H1 (cell line): Measurements from ENCODE around the gene CPED1. TPM values are rescaled to one million over a fixed set of nuclear protein-coding genes. Genes with fewer than 3 reads are reported as not detected.

Experiments used
- CTCF ChIA-PET: fragments of 300-600 bp; sonication (Branson Sonifier 250); formaldehyde crosslinking; loops from one replicate; lab custom pipeline; 2021; ENCODE audit not compliant: partially characterized antibody; lab: Charles Lee
- POLR2A ChIA-PET: fragments of 300-600 bp; sonication (Branson Sonifier 250); formaldehyde crosslinking; loops from one replicate; lab custom pipeline; 2021; ENCODE audit warnings: inconsistent platforms; ENCODE audit not compliant: partially characterized antibody; lab: Charles Lee
- DNase-seq, 2 experiments: peaks; one replicate each; pipeline versions ENCODE4 v3.0.0 to v3.0.0-alpha.2; 2010 to 2022; ENCODE audit warnings: low spot score in 2 of 2, low read depth in 1 of 2, mixed read lengths in 1 of 2
- FAIRE-seq: peaks from 2 replicates; lab custom pipeline; 2011; peaks lifted over from hg19 to GRCh38; lab: Jason Lieb, UNC
- H2AFZ ChIP-seq: 2 replicates; pipeline ENCODE4 v1.8.1; 2012; ENCODE audit warnings: low read length, inconsistent platforms
- H2AK5ac ChIP-seq: 2 replicates; pipeline ENCODE4 v1.6.1; 2013; ENCODE audit warnings: low read depth, low read length
- H2BK120ac ChIP-seq: replicated peaks from 2 replicates; pipeline ENCODE3; 2013; ENCODE audit warnings: low read depth, low read length, inconsistent platforms
- H2BK12ac ChIP-seq: 2 replicates; pipeline ENCODE4 v1.6.1; 2013; ENCODE audit warnings: low read depth, low read length
- H2BK15ac ChIP-seq: 2 replicates; pipeline ENCODE4 v1.6.1; 2013; ENCODE audit warnings: low read length
- H2BK20ac ChIP-seq: 2 replicates; pipeline ENCODE4 v1.6.1; 2013; ENCODE audit warnings: low read length
- H2BK5ac ChIP-seq: 2 replicates; pipeline ENCODE4 v1.6.1; 2013; ENCODE audit warnings: low read depth, low read length
- H3K14ac ChIP-seq: 2 replicates; pipeline ENCODE4 v1.6.1; 2013; ENCODE audit warnings: inconsistent platforms; ENCODE audit not compliant: insufficient read length
- H3K18ac ChIP-seq: 2 replicates; pipeline ENCODE4 v1.6.1; 2013; ENCODE audit warnings: low read length; ENCODE audit errors: extremely low read depth
- H3K23ac ChIP-seq: 2 replicates; pipeline ENCODE4 v1.6.1; 2013; ENCODE audit warnings: inconsistent platforms; ENCODE audit not compliant: insufficient read length
- H3K23me2 ChIP-seq: 2 replicates; pipeline ENCODE4 v1.6.1; 2013; ENCODE audit warnings: low read depth, low read length
- H3K27ac ChIP-seq: 2 replicates; pipeline ENCODE4 v1.6.1; 2011; ENCODE audit warnings: low read depth, low read length, inconsistent platforms
- H3K27me3 ChIP-seq, 4 experiments: replicated peaks in 1 of 4; 1 replicate in 1 of 4; 2 replicates in 3 of 4; pipeline versions ENCODE4 v1.6.1 to v1.8.1; 2011 to 2013; ENCODE audit warnings: low read length in 3 of 4, mild to moderate bottlenecking in 3 of 4, inconsistent platforms in 2 of 4, mixed read lengths in 2 of 4, moderate library complexity in 1 of 4; ENCODE audit not compliant: control insufficient read depth in 3 of 4, insufficient read depth in 3 of 4; ENCODE audit errors: extremely low read depth in 1 of 4
- H3K36me3 ChIP-seq, 4 experiments: 2 replicates each; pipeline versions ENCODE4 v1.6.1 to v1.8.1; 2011 to 2013; ENCODE audit warnings: mild to moderate bottlenecking in 4 of 4, low read length in 3 of 4, moderate library complexity in 2 of 4, control low read depth in 1 of 4, inconsistent platforms in 1 of 4; ENCODE audit not compliant: insufficient read depth in 4 of 4, control insufficient read depth in 2 of 4
- H3K4ac ChIP-seq: replicated peaks from 2 replicates; pipeline ENCODE3; 2013; ENCODE audit warnings: low read length, low read depth, mixed read lengths, inconsistent platforms; ENCODE audit not compliant: insufficient read length
- H3K4me1 ChIP-seq, 4 experiments: replicated peaks in 1 of 4; 1 replicate in 1 of 4; 2 replicates in 3 of 4; pipeline versions ENCODE4 v1.6.1 to v1.8.1; 2011 to 2013; ENCODE audit warnings: low read length in 3 of 4, inconsistent platforms in 2 of 4, mixed read lengths in 1 of 4; ENCODE audit not compliant: insufficient read depth in 4 of 4, control insufficient read depth in 3 of 4
- H3K4me2 ChIP-seq, 2 experiments: 2 replicates each; pipeline versions ENCODE4 v1.6.1 to v1.8.1; 2011 to 2013; ENCODE audit warnings: low read depth in 2 of 2, low read length in 2 of 2, control low read depth in 1 of 2, inconsistent platforms in 1 of 2, mild to moderate bottlenecking in 1 of 2; ENCODE audit not compliant: insufficient read depth in 1 of 2
- H3K4me3 ChIP-seq, 4 experiments: fragments of 200-600, 300-600 bp in 1 of 4; sonication (generic), shearing (Covaris generic), sonication (Bioruptor Twin) in 1 of 4; 2 replicates each; pipeline versions ENCODE4 v1.5.1 to v1.8.1; 2011 to 2016; ENCODE audit warnings: low read length in 4 of 4, low read depth in 3 of 4, control low read depth in 2 of 4, inconsistent platforms in 2 of 4, mild to moderate bottlenecking in 2 of 4, mixed read lengths in 1 of 4, moderate library complexity in 1 of 4; ENCODE audit not compliant: insufficient read depth in 2 of 4; ENCODE audit errors: extremely low read depth in 1 of 4
- H3K56ac ChIP-seq: replicated peaks from 2 replicates; pipeline ENCODE3; 2013; ENCODE audit warnings: low read depth, mild to moderate bottlenecking, mixed read lengths, low read length, inconsistent platforms; ENCODE audit not compliant: insufficient read length
- H3K79me1 ChIP-seq: 2 replicates; pipeline ENCODE4 v1.6.1; 2013; ENCODE audit warnings: low read depth, low read length, control low read depth
- H3K79me2 ChIP-seq, 2 experiments: 2 replicates each; pipeline versions ENCODE4 v1.6.1 to v1.8.1; 2012 to 2013; ENCODE audit warnings: low read length in 2 of 2, mild to moderate bottlenecking in 2 of 2, inconsistent platforms in 1 of 2; ENCODE audit not compliant: insufficient read depth in 2 of 2, control insufficient read depth in 1 of 2
- H3K9ac ChIP-seq, 4 experiments: replicated peaks in 1 of 4; 1 replicate in 1 of 4; 2 replicates in 3 of 4; pipeline versions ENCODE4 v1.6.1 to v1.8.1; 2011 to 2013; ENCODE audit warnings: low read depth in 3 of 4, low read length in 3 of 4, control low read depth in 2 of 4, mild to moderate bottlenecking in 2 of 4, moderate library complexity in 2 of 4, inconsistent platforms in 1 of 4; ENCODE audit errors: extremely low read depth in 1 of 4
- H3K9me3 ChIP-seq, 2 experiments: 2 replicates each; pipeline versions ENCODE4 v1.6.1 to v1.8.1; 2012 to 2013; ENCODE audit warnings: mild to moderate bottlenecking in 2 of 2, moderate library complexity in 2 of 2, control low read depth in 1 of 2, inconsistent platforms in 1 of 2, low read depth in 1 of 2, low read length in 1 of 2, mixed read lengths in 1 of 2; ENCODE audit not compliant: insufficient read depth in 2 of 2
- H4K20me1 ChIP-seq, 2 experiments: replicated peaks in 1 of 2; 2 replicates each; pipeline versions ENCODE3 to v1.8.1; 2011 to 2013; ENCODE audit warnings: inconsistent platforms in 2 of 2, low read length in 2 of 2, mild to moderate bottlenecking in 1 of 2; ENCODE audit not compliant: insufficient read depth in 2 of 2, control insufficient read depth in 1 of 2
- H4K5ac ChIP-seq: 2 replicates; pipeline ENCODE4 v1.6.1; 2013; ENCODE audit warnings: low read length, low read depth, mixed read lengths, inconsistent platforms; ENCODE audit not compliant: insufficient read length
- H4K8ac ChIP-seq: 2 replicates; pipeline ENCODE4 v1.8.0; 2013; ENCODE audit warnings: mild to moderate bottlenecking, moderate library complexity, low read length, inconsistent platforms; ENCODE audit not compliant: insufficient read depth; ENCODE audit errors: extremely low read depth
- H4K91ac ChIP-seq: replicated peaks from 2 replicates; pipeline ENCODE3; 2013; ENCODE audit warnings: low read length, mixed read lengths, inconsistent platforms; ENCODE audit not compliant: insufficient read length
- ASH2L ChIP-seq: fragments of 200-600, 300-600 bp; sonication (generic); IDR thresholded peaks from one replicate; pipeline ENCODE4 v1.7.1; 2017; ENCODE audit warnings: low read length
- ATF2 ChIP-seq: IDR thresholded peaks from 2 replicates; pipeline ENCODE4 v1.6.1; 2012; ENCODE audit warnings: low read length, inconsistent platforms
- BACH1 ChIP-seq: IDR thresholded peaks from 2 replicates; pipeline ENCODE4 v1.6.1; 2012; ENCODE audit warnings: low read length, improper control_type of control experiment
- BRCA1 ChIP-seq: IDR thresholded peaks from 2 replicates; pipeline ENCODE4 v1.6.1; 2012; ENCODE audit warnings: low read depth, low read length, improper control_type of control experiment
- E2F6 ChIP-seq: IDR thresholded peaks from 2 replicates; pipeline ENCODE4 v1.6.1; 2012; ENCODE audit warnings: inconsistent platforms
- GTF2F1 ChIP-seq: IDR thresholded peaks from 2 replicates; pipeline ENCODE4 v1.6.1; 2012; ENCODE audit warnings: low read depth, low read length, improper control_type of control experiment, borderline replicate concordance
- HDAC6 ChIP-seq: IDR thresholded peaks from one replicate; pipeline ENCODE4 v1.7.1; 2012; ENCODE audit warnings: low read depth, mild to moderate bottlenecking, inconsistent platforms, low read length, moderate library complexity
- KDM5A ChIP-seq: fragments of 200-600 bp; IDR thresholded peaks from 2 replicates; pipeline ENCODE4 v1.7.1; 2012; ENCODE audit warnings: mild to moderate bottlenecking, low read length, inconsistent platforms, mixed read lengths
- NRF1 ChIP-seq: IDR thresholded peaks from 2 replicates; pipeline ENCODE4 v1.6.1; 2011; ENCODE audit warnings: mild to moderate bottlenecking, low read depth, low read length, improper control_type of control experiment
- PHF8 ChIP-seq: fragments of 200-600 bp; sonication (generic); conservative IDR thresholded peaks from 2 replicates; pipeline ENCODE4 v1.7.1; 2012; ENCODE audit warnings: low read depth, mild to moderate bottlenecking, inconsistent platforms, low read length, moderate library complexity
- RNF2 ChIP-seq: fragments of 200-900, 300-1000 bp; sonication (generic); IDR thresholded peaks from 2 replicates; pipeline ENCODE4 v1.7.1; 2016; ENCODE audit warnings: borderline replicate concordance, low read depth, mild to moderate bottlenecking, antibody characterized with exemption, low read length; ENCODE audit not compliant: poor library complexity, severe bottlenecking; ENCODE audit errors: missing control alignments
- TAF7 ChIP-seq: optimal IDR thresholded peaks from 2 replicates; pipeline ENCODE3; 2011; ENCODE audit warnings: low read depth, mild to moderate bottlenecking, inconsistent platforms, low read length, moderate library complexity, borderline replicate concordance
- TCF12 ChIP-seq: IDR thresholded peaks from 2 replicates; pipeline ENCODE4 v1.6.1; 2011; ENCODE audit warnings: low read depth, mild to moderate bottlenecking, low read length
- polyA plus RNA-seq, 7 experiments: library from polyadenylated mRNA; depleted of rRNA in 3 of 7; stranded (reverse) in 5 of 7; unstranded in 2 of 7; fragments of >200 nt in 5 of 7; fragments of 200-250 nt in 2 of 7; gene quantifications; 1 replicate in 5 of 7; 2 replicates in 1 of 7; 4 replicates in 1 of 7; pipeline versions ENCODE4 v1.2.1 to v1.2.3, GENCODE V29; 2011 to 2013; ENCODE audit warnings: missing spikeins in 2 of 7, mixed read lengths in 2 of 7
- total RNA-seq: library from RNA; stranded (reverse); fragmentation: NEBNext Ultra II Directional; extraction: Animal tissue kit (Norgen Biotek cat#: 25700); gene quantifications from 2 replicates; pipeline ENCODE4 v1.2.1, GENCODE V29; 2021

The CPED1 gene
- total and polyA plus RNA-seq, 2 of the 8 experiments (the other 6 are each of a cell fraction or from before 2014, with no cell fraction given), result 0.08 to 0.39 TPM

- Histone ChIP-seq H3K56ac (no peak overlapping the region), H3K23ac (no peak overlapping the region), H2BK12ac (no peak overlapping the region), H4K8ac (no peak overlapping the region), H2BK5ac (no peak overlapping the region), H3K79me2 (no peaks in the 10 kb centered on the region), H2BK20ac (no peak overlapping the region), H4K5ac (no peak overlapping the region), H4K20me1 (no peaks in the 10 kb centered on the region), H3K4me3 (no peak overlapping the region), H3K4ac (no peak overlapping the region), H3K23me2 (no peaks in the 10 kb centered on the region), H2AFZ (no peak overlapping the region), H3K4me2 (no peak overlapping the region), H3K14ac (no peak overlapping the region), H3K9ac (no peak overlapping the region), H3K18ac (no peak overlapping the region), H3K27ac (no peak overlapping the region), H3K79me1 (no peaks in the 10 kb centered on the region), H4K91ac (no peak overlapping the region), H3K9me3 (no peaks in the 10 kb centered on the region), H3K27me3 (no peaks in the 10 kb centered on the region), H2BK15ac (no peak overlapping the region), H3K4me1 (no peaks in the 10 kb centered on the region), H2AK5ac (no peak overlapping the region), H3K36me3 (no peaks in the 10 kb centered on the region), H2BK120ac (no peak overlapping the region)
- no peak for DNase-seq
- FAIRE-seq, result no peak
- ChIA-PET CTCF (interaction anchor here (0.8 to 1.9 kb wide), 4 partner anchors 23 to 74 kb away, joined by 3 to 5 read pairs (median 4); partner anchors contain the start of gene CPED1), POLR2A (no interaction called here)
- TF ChIP-seq PHF8, result no peak
- no peak for TF ChIP-seq TCF12
- no peak for TF ChIP-seq RNF2
- TF ChIP-seq BACH1, result no peak
- no peak for TF ChIP-seq GTF2F1
- no peak for TF ChIP-seq KDM5A
- no peak for TF ChIP-seq ATF2
- TF ChIP-seq HDAC6, result no peak
- TF ChIP-seq BRCA1, result no peak
- no peak for TF ChIP-seq TAF7
- TF ChIP-seq NRF1, result no peak
- TF ChIP-seq ASH2L, result no peak
- TF ChIP-seq E2F6, result no peak
Observed at GRCh38 chr7:121034929-121035328, 46.4 kb downstream of the CPED1 start.
